ENCODE data around the gene CEP192. TPM values are rescaled to one million over a fixed set of nuclear protein-coding genes. Genes with fewer than 3 reads are reported as not detected.

The CEP192 gene
- total RNA-seq, 1 donor from 2014 or later, result 17.9 TPM

GRCh38 chr18:13124411-13124810 lies 133.2 kb downstream of the CEP192 start:
- Histone ChIP-seq H3K27ac (no peak overlapping the region), H3K27me3 (no peaks in the 10 kb centered on the region), H3K9me3 (no peaks in the 10 kb centered on the region), H3K36me3 (no peaks in the 10 kb centered on the region), H3K4me1 (no peaks in the 10 kb centered on the region), H3K4me3 (no peak overlapping the region)
- intact Hi-C loops (cut with DNase I), result no loop called here
- no peak for DNase-seq (ENCODE audit: extremely low spot score in 2 of 2)
- TF ChIP-seq POLR2AphosphoS5 (IDR thresholded peaks at IDR 0.05; ENCODE audit: insufficient read depth in 1 of 2, low read depth in 1 of 2) (peak in 1 of 2 donors; percentile 55), CTCF (IDR thresholded peaks at IDR 0.05) (no peak)

GRCh38 chr18:13125191-13125590 lies 134.0 kb downstream of the CEP192 start:
- Histone ChIP-seq H3K27ac (no peak overlapping the region), H3K27me3 (no peaks in the 10 kb centered on the region), H3K4me3 (no peak overlapping the region), H3K4me1 (no peaks in the 10 kb centered on the region), H3K9me3 (no peaks in the 10 kb centered on the region), H3K36me3 (no peaks in the 10 kb centered on the region)
- intact Hi-C loops (cut with DNase I), result no loop called here
- TF ChIP-seq POLR2A (IDR thresholded peaks at IDR 0.05), result no peak
- no peak for TF ChIP-seq POLR2AphosphoS5 (IDR thresholded peaks at IDR 0.05; ENCODE audit: insufficient read depth in 1 of 2, low read depth in 1 of 2)
- no peak for TF ChIP-seq CTCF (IDR thresholded peaks at IDR 0.05)
- DNase-seq (ENCODE audit: extremely low spot score in 2 of 2), result no peak

GRCh38 chr18:13126966-13127598 lies 135.9 kb downstream of the CEP192 start:
- Histone ChIP-seq H3K27ac (no peak overlapping the region), H3K27me3 (no peaks in the 10 kb centered on the region), H3K9me3 (no peaks in the 10 kb centered on the region), H3K36me3 (no peaks in the 10 kb centered on the region), H3K4me1 (no peaks in the 10 kb centered on the region), H3K4me3 (no peak overlapping the region)
- TF ChIP-seq POLR2A (IDR thresholded peaks at IDR 0.05) (no peak), CTCF (IDR thresholded peaks at IDR 0.05) (no peak), POLR2AphosphoS5 (IDR thresholded peaks at IDR 0.05; ENCODE audit: insufficient read depth in 1 of 2, low read depth in 1 of 2) (no peak)
- no peak for DNase-seq (ENCODE audit: extremely low spot score in 2 of 2)
- intact Hi-C loops (cut with DNase I), result no loop called here

- intact Hi-C loops (cut with DNase I), result no loop called here
- Histone ChIP-seq H3K4me3 (no peak overlapping the region), H3K27ac (no peak overlapping the region), H3K36me3 (no peaks in the 10 kb centered on the region), H3K4me1 (no peaks in the 10 kb centered on the region), H3K9me3 (no peaks in the 10 kb centered on the region), H3K27me3 (no peaks in the 10 kb centered on the region)
- no peak for TF ChIP-seq CTCF (IDR thresholded peaks at IDR 0.05)
- TF ChIP-seq POLR2AphosphoS5 (IDR thresholded peaks at IDR 0.05; ENCODE audit: insufficient read depth in 1 of 2, low read depth in 1 of 2), result no peak
- TF ChIP-seq POLR2A (IDR thresholded peaks at IDR 0.05), result no peak
- DNase-seq (ENCODE audit: extremely low spot score in 2 of 2), result no peak
Measured at GRCh38 chr18:13131283-13131682, 140.1 kb downstream of the CEP192 start.

- Histone ChIP-seq H3K27me3 (no peaks in the 10 kb centered on the region), H3K4me1 (peaks cover 12% of the 10 kb centered on the region), H3K9me3 (no peaks in the 10 kb centered on the region), H3K36me3 (no peaks in the 10 kb centered on the region), H3K27ac (no peak overlapping the region), H3K4me3 (no peak overlapping the region)
- no peak for TF ChIP-seq POLR2AphosphoS5 (IDR thresholded peaks at IDR 0.05; ENCODE audit: insufficient read depth in 1 of 2, low read depth in 1 of 2)
- TF ChIP-seq POLR2A (IDR thresholded peaks at IDR 0.05), result no peak
- no peak for TF ChIP-seq CTCF (IDR thresholded peaks at IDR 0.05)
- no peak for DNase-seq (ENCODE audit: extremely low spot score in 2 of 2)
- intact Hi-C loops (cut with DNase I), result no loop called here
Measured at GRCh38 chr18:13134551-13135401, 143.6 kb downstream of the CEP192 start.

Data from vagina (tissue), 2 donors.